Chondrocyte (in vitro differentiated cells): ENCODE data around the gene TMC2. TPM values are rescaled to one million over a fixed set of nuclear protein-coding genes. Genes with fewer than 3 reads are reported as not detected.

Experiments used
- DNase-seq: peaks from one replicate; pipeline ENCODE4 v3.0.0; 2021; ENCODE audit warnings: mixed read lengths, low spot score
- H3K27ac Mint-ChIP-seq: one replicate; pipeline ENCODE4 v1.8.0; 2021; ENCODE audit warnings: mild to moderate bottlenecking, moderate library complexity, mixed read lengths; ENCODE audit not compliant: unreplicated experiment
- H3K27me3 Mint-ChIP-seq: 2 replicates; pipeline ENCODE4 v1.8.0; 2021; ENCODE audit warnings: low read depth, mixed read lengths
- H3K36me3 Mint-ChIP-seq: 2 replicates; pipeline ENCODE4 v1.8.0; 2021; ENCODE audit warnings: low read depth, mixed read lengths
- H3K4me1 Mint-ChIP-seq: 2 replicates; pipeline ENCODE4 v1.8.0; 2021; ENCODE audit warnings: low read depth, mild to moderate bottlenecking, mixed read lengths
- H3K4me3 Mint-ChIP-seq: one replicate; pipeline ENCODE4 v1.8.0; 2021; ENCODE audit warnings: mild to moderate bottlenecking, moderate library complexity, mixed read lengths; ENCODE audit not compliant: unreplicated experiment
- H3K9me3 Mint-ChIP-seq: 2 replicates; pipeline ENCODE4 v1.8.0; 2021; ENCODE audit warnings: low read depth, mixed read lengths
- total RNA-seq: library from RNA; stranded (reverse); gene quantifications from 3 replicates; pipeline ENCODE4 v1.2.1, GENCODE V29; 2021
- TF ChIP-seq, protein P1 (sequence below): fragments of 200-600 bp; sonication (generic); IDR thresholded peaks from 2 replicates; pipeline ENCODE4 v1.5.0; 2021; ENCODE audit warnings: antibody characterized with exemption, mild to moderate bottlenecking, moderate library complexity

The TMC2 gene
- total RNA-seq, 1 donor from 2014 or later = not detected

DNA sequence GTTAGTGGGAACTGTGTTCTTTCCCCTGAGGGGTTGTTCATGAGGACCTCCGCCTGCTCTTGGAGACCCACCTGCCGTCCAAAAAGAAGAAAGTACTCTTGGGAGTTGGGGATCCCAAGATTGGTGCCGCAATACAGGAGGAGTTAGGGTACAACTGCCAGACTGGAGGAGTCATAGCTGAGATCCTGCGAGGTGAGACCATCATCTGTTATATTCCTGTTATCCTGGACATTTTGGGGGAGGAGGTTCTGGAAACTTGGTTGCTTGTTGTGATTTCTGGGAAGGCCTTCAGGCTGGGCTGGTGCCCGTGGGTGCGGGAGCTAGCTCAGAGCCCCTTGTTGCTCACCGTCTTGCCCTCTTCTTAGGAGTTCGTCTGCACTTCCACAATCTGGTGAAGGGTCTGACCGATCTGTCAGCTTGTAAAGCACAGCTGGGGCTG, 118.0 kb downstream of the TMC2 start:
- H3K4me1 Mint-ChIP-seq = peaks cover 26% of the 10 kb centered on the region
- TF ChIP-seq, protein P1, sequence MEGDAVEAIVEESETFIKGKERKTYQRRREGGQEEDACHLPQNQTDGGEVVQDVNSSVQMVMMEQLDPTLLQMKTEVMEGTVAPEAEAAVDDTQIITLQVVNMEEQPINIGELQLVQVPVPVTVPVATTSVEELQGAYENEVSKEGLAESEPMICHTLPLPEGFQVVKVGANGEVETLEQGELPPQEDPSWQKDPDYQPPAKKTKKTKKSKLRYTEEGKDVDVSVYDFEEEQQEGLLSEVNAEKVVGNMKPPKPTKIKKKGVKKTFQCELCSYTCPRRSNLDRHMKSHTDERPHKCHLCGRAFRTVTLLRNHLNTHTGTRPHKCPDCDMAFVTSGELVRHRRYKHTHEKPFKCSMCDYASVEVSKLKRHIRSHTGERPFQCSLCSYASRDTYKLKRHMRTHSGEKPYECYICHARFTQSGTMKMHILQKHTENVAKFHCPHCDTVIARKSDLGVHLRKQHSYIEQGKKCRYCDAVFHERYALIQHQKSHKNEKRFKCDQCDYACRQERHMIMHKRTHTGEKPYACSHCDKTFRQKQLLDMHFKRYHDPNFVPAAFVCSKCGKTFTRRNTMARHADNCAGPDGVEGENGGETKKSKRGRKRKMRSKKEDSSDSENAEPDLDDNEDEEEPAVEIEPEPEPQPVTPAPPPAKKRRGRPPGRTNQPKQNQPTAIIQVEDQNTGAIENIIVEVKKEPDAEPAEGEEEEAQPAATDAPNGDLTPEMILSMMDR = no peak
- H3K4me3 Mint-ChIP-seq = peak overlapping the region; percentile 92
- no peaks in the 10 kb centered on the region for H3K9me3 Mint-ChIP-seq
- H3K36me3 Mint-ChIP-seq = peaks cover 39% of the 10 kb centered on the region
- H3K27ac Mint-ChIP-seq = peak overlapping the region; percentile 59
- H3K27me3 Mint-ChIP-seq = no peaks in the 10 kb centered on the region
- DNase-seq = no peak

DNA sequence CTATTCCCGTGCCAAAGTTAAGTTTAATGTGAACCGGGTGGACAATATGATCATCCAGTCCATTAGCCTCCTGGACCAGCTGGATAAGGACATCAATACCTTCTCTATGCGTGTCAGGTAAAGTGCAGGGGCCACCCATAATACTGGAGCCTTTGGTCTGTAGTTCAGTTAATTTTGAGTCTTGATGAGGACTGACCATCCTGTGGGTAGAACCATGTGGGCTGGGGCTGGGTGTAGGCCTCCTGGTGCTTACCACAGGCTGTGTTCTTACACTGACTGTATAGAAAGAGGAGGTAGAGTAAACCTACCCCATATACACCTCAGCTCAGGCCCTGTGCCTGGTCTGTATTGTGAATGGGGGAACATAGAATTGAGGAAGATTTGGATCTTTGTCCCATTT, 118.5 kb downstream of the TMC2 start:
- Mint-ChIP-seq H3K27me3 (no peaks in the 10 kb centered on the region), H3K36me3 (peaks cover 43% of the 10 kb centered on the region), H3K27ac (peak overlapping the region; percentile 59), H3K4me3 (peak overlapping the region; percentile 92), H3K9me3 (no peaks in the 10 kb centered on the region), H3K4me1 (peaks cover 26% of the 10 kb centered on the region)
- TF ChIP-seq, protein P1 = no peak
- no peak for DNase-seq

DNA sequence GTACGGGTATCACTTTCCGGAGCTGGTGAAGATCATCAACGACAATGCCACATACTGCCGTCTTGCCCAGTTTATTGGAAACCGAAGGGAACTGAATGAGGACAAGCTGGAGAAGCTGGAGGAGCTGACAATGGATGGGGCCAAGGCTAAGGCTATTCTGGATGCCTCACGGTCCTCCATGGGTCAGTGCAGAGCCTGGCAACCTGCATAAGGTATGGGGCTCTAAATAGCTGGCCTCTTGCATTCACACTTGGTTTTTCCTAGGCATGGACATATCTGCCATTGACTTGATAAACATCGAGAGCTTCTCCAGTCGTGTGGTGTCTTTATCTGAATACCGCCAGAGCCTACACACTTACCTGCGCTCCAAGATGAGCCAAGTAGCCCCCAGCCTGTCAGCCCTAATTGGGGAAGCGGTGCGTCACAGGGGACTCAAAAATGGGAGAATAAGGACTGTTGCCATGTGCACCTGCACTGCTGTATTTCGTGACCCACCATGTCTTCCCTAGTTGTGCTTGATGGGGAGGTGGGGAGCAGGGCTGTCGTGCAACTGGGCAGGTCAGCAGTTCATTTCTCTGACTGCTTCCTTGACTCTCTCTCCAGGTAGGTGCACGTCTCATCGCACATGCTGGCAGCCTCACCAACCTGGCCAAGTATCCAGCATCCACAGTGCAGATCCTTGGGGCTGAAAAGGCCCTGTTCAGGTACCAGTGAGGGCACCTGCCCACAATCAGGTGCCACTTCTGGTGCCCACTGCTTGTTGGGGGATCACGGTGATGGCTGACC, 119.2 kb downstream of the TMC2 start:
- no peak for DNase-seq
- TF ChIP-seq, protein P1 = no peak
- Mint-ChIP-seq H3K9me3 (no peaks in the 10 kb centered on the region), H3K36me3 (peaks cover 47% of the 10 kb centered on the region), H3K4me3 (no peak overlapping the region), H3K4me1 (peaks cover 26% of the 10 kb centered on the region), H3K27me3 (no peaks in the 10 kb centered on the region), H3K27ac (no peak overlapping the region)

DNA sequence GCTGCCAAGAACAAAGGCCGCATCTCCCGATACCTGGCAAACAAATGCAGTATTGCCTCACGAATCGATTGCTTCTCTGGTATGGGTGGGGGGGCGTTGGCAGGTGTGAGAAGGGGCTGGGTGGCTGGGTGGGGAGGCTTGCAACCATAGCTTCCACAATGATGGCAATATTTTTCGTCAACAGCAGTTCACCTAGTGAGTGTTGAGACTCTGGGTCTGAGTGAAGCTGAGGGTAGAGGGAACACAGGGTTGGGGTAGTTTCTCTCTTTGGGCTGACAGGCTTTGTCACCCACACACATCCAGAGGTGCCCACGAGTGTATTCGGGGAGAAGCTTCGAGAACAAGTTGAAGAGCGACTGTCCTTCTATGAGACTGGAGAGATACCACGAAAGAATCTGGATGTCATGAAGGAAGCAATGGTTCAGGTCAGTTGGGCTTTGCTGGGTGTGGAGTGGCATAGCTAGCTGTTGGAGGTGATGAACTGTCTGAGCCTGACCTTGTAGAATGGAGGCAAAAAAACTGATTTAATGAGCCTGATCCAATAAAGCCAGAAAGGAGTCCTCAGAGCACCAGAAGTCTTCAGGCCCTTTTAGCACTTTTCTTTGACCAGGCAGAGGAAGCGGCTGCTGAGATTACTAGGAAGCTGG, 120.2 kb downstream of the TMC2 start:
- Mint-ChIP-seq H3K36me3 (peaks cover 49% of the 10 kb centered on the region), H3K9me3 (no peaks in the 10 kb centered on the region), H3K27ac (peak overlapping the region; percentile 50), H3K4me3 (no peak overlapping the region), H3K27me3 (no peaks in the 10 kb centered on the region), H3K4me1 (peaks cover 21% of the 10 kb centered on the region)
- DNase-seq = no peak
- TF ChIP-seq, protein P1 = no peak

DNA sequence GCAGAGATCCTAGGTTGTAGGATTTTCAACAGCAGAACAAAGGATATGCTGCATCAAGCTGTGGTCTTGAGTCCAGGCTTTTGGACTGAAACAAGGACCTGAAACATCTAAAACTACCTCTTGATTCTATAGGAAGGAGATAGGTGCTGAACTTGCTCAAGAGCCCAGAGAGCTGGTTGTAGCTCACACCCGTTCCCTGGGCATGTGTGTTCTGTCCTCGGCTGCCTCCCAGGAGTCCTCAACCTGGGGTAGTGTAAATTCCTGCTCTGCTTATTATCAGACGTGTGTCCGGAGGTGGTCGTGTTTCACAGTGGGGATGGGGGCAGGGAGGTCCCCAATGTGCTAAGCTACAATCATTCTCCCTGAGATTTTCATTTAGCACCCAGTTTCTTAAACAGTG, 120.9 kb downstream of the TMC2 start:
- H3K4me1 Mint-ChIP-seq = peaks cover 25% of the 10 kb centered on the region
- H3K27ac Mint-ChIP-seq = no peak overlapping the region
- TF ChIP-seq, protein P1 = no peak
- peaks cover 54% of the 10 kb centered on the region for H3K36me3 Mint-ChIP-seq
- no peak for DNase-seq
- no peaks in the 10 kb centered on the region for H3K9me3 Mint-ChIP-seq
- H3K4me3 Mint-ChIP-seq = no peak overlapping the region
- H3K27me3 Mint-ChIP-seq = no peaks in the 10 kb centered on the region
